H1 (cell line): ENCODE measurements around the gene TBCD. TPM values are rescaled to one million over a fixed set of nuclear protein-coding genes. Genes with fewer than 3 reads are reported as not detected.

Experiments used
- CTCF ChIA-PET: fragments of 300-600 bp; sonication (Branson Sonifier 250); formaldehyde crosslinking; loops from one replicate; lab custom pipeline; 2021; ENCODE audit not compliant: partially characterized antibody; lab: Charles Lee
- POLR2A ChIA-PET: fragments of 300-600 bp; sonication (Branson Sonifier 250); formaldehyde crosslinking; loops from one replicate; lab custom pipeline; 2021; ENCODE audit warnings: inconsistent platforms; ENCODE audit not compliant: partially characterized antibody; lab: Charles Lee
- DNase-seq, 2 experiments: peaks; one replicate each; pipeline versions ENCODE4 v3.0.0 to v3.0.0-alpha.2; 2010 to 2022; ENCODE audit warnings: low spot score in 2 of 2, low read depth in 1 of 2, mixed read lengths in 1 of 2
- FAIRE-seq: peaks from 2 replicates; lab custom pipeline; 2011; peaks lifted over from hg19 to GRCh38; lab: Jason Lieb, UNC
- H2AFZ ChIP-seq: 2 replicates; pipeline ENCODE4 v1.8.1; 2012; ENCODE audit warnings: low read length, inconsistent platforms
- H2AK5ac ChIP-seq: 2 replicates; pipeline ENCODE4 v1.6.1; 2013; ENCODE audit warnings: low read depth, low read length
- H2BK120ac ChIP-seq: replicated peaks from 2 replicates; pipeline ENCODE3; 2013; ENCODE audit warnings: low read depth, low read length, inconsistent platforms
- H2BK12ac ChIP-seq: 2 replicates; pipeline ENCODE4 v1.6.1; 2013; ENCODE audit warnings: low read depth, low read length
- H2BK15ac ChIP-seq: 2 replicates; pipeline ENCODE4 v1.6.1; 2013; ENCODE audit warnings: low read length
- H2BK20ac ChIP-seq: 2 replicates; pipeline ENCODE4 v1.6.1; 2013; ENCODE audit warnings: low read length
- H2BK5ac ChIP-seq: 2 replicates; pipeline ENCODE4 v1.6.1; 2013; ENCODE audit warnings: low read depth, low read length
- H3K14ac ChIP-seq: 2 replicates; pipeline ENCODE4 v1.6.1; 2013; ENCODE audit warnings: inconsistent platforms; ENCODE audit not compliant: insufficient read length
- H3K18ac ChIP-seq: 2 replicates; pipeline ENCODE4 v1.6.1; 2013; ENCODE audit warnings: low read length; ENCODE audit errors: extremely low read depth
- H3K23ac ChIP-seq: 2 replicates; pipeline ENCODE4 v1.6.1; 2013; ENCODE audit warnings: inconsistent platforms; ENCODE audit not compliant: insufficient read length
- H3K23me2 ChIP-seq: 2 replicates; pipeline ENCODE4 v1.6.1; 2013; ENCODE audit warnings: low read depth, low read length
- H3K27ac ChIP-seq: 2 replicates; pipeline ENCODE4 v1.6.1; 2011; ENCODE audit warnings: low read depth, low read length, inconsistent platforms
- H3K27me3 ChIP-seq, 4 experiments: replicated peaks in 1 of 4; 1 replicate in 1 of 4; 2 replicates in 3 of 4; pipeline versions ENCODE4 v1.6.1 to v1.8.1; 2011 to 2013; ENCODE audit warnings: low read length in 3 of 4, mild to moderate bottlenecking in 3 of 4, inconsistent platforms in 2 of 4, mixed read lengths in 2 of 4, moderate library complexity in 1 of 4; ENCODE audit not compliant: control insufficient read depth in 3 of 4, insufficient read depth in 3 of 4; ENCODE audit errors: extremely low read depth in 1 of 4
- H3K36me3 ChIP-seq, 4 experiments: 2 replicates each; pipeline versions ENCODE4 v1.6.1 to v1.8.1; 2011 to 2013; ENCODE audit warnings: mild to moderate bottlenecking in 4 of 4, low read length in 3 of 4, moderate library complexity in 2 of 4, control low read depth in 1 of 4, inconsistent platforms in 1 of 4; ENCODE audit not compliant: insufficient read depth in 4 of 4, control insufficient read depth in 2 of 4
- H3K4ac ChIP-seq: replicated peaks from 2 replicates; pipeline ENCODE3; 2013; ENCODE audit warnings: low read length, low read depth, mixed read lengths, inconsistent platforms; ENCODE audit not compliant: insufficient read length
- H3K4me1 ChIP-seq, 4 experiments: replicated peaks in 1 of 4; 1 replicate in 1 of 4; 2 replicates in 3 of 4; pipeline versions ENCODE4 v1.6.1 to v1.8.1; 2011 to 2013; ENCODE audit warnings: low read length in 3 of 4, inconsistent platforms in 2 of 4, mixed read lengths in 1 of 4; ENCODE audit not compliant: insufficient read depth in 4 of 4, control insufficient read depth in 3 of 4
- H3K4me2 ChIP-seq, 2 experiments: 2 replicates each; pipeline versions ENCODE4 v1.6.1 to v1.8.1; 2011 to 2013; ENCODE audit warnings: low read depth in 2 of 2, low read length in 2 of 2, control low read depth in 1 of 2, inconsistent platforms in 1 of 2, mild to moderate bottlenecking in 1 of 2; ENCODE audit not compliant: insufficient read depth in 1 of 2
- H3K4me3 ChIP-seq, 4 experiments: fragments of 200-600, 300-600 bp in 1 of 4; sonication (generic), shearing (Covaris generic), sonication (Bioruptor Twin) in 1 of 4; 2 replicates each; pipeline versions ENCODE4 v1.5.1 to v1.8.1; 2011 to 2016; ENCODE audit warnings: low read length in 4 of 4, low read depth in 3 of 4, control low read depth in 2 of 4, inconsistent platforms in 2 of 4, mild to moderate bottlenecking in 2 of 4, mixed read lengths in 1 of 4, moderate library complexity in 1 of 4; ENCODE audit not compliant: insufficient read depth in 2 of 4; ENCODE audit errors: extremely low read depth in 1 of 4
- H3K56ac ChIP-seq: replicated peaks from 2 replicates; pipeline ENCODE3; 2013; ENCODE audit warnings: low read depth, mild to moderate bottlenecking, mixed read lengths, low read length, inconsistent platforms; ENCODE audit not compliant: insufficient read length
- H3K79me1 ChIP-seq: 2 replicates; pipeline ENCODE4 v1.6.1; 2013; ENCODE audit warnings: low read depth, low read length, control low read depth
- H3K79me2 ChIP-seq, 2 experiments: 2 replicates each; pipeline versions ENCODE4 v1.6.1 to v1.8.1; 2012 to 2013; ENCODE audit warnings: low read length in 2 of 2, mild to moderate bottlenecking in 2 of 2, inconsistent platforms in 1 of 2; ENCODE audit not compliant: insufficient read depth in 2 of 2, control insufficient read depth in 1 of 2
- H3K9ac ChIP-seq, 4 experiments: replicated peaks in 1 of 4; 1 replicate in 1 of 4; 2 replicates in 3 of 4; pipeline versions ENCODE4 v1.6.1 to v1.8.1; 2011 to 2013; ENCODE audit warnings: low read depth in 3 of 4, low read length in 3 of 4, control low read depth in 2 of 4, mild to moderate bottlenecking in 2 of 4, moderate library complexity in 2 of 4, inconsistent platforms in 1 of 4; ENCODE audit errors: extremely low read depth in 1 of 4
- H3K9me3 ChIP-seq, 2 experiments: 2 replicates each; pipeline versions ENCODE4 v1.6.1 to v1.8.1; 2012 to 2013; ENCODE audit warnings: mild to moderate bottlenecking in 2 of 2, moderate library complexity in 2 of 2, control low read depth in 1 of 2, inconsistent platforms in 1 of 2, low read depth in 1 of 2, low read length in 1 of 2, mixed read lengths in 1 of 2; ENCODE audit not compliant: insufficient read depth in 2 of 2
- H4K20me1 ChIP-seq, 2 experiments: replicated peaks in 1 of 2; 2 replicates each; pipeline versions ENCODE3 to v1.8.1; 2011 to 2013; ENCODE audit warnings: inconsistent platforms in 2 of 2, low read length in 2 of 2, mild to moderate bottlenecking in 1 of 2; ENCODE audit not compliant: insufficient read depth in 2 of 2, control insufficient read depth in 1 of 2
- H4K5ac ChIP-seq: 2 replicates; pipeline ENCODE4 v1.6.1; 2013; ENCODE audit warnings: low read length, low read depth, mixed read lengths, inconsistent platforms; ENCODE audit not compliant: insufficient read length
- H4K8ac ChIP-seq: 2 replicates; pipeline ENCODE4 v1.8.0; 2013; ENCODE audit warnings: mild to moderate bottlenecking, moderate library complexity, low read length, inconsistent platforms; ENCODE audit not compliant: insufficient read depth; ENCODE audit errors: extremely low read depth
- H4K91ac ChIP-seq: replicated peaks from 2 replicates; pipeline ENCODE3; 2013; ENCODE audit warnings: low read length, mixed read lengths, inconsistent platforms; ENCODE audit not compliant: insufficient read length
- ASH2L ChIP-seq: fragments of 200-600, 300-600 bp; sonication (generic); IDR thresholded peaks from one replicate; pipeline ENCODE4 v1.7.1; 2017; ENCODE audit warnings: low read length
- CBX8 ChIP-seq: fragments of 300-800, 300-1000 bp; sonication (generic); IDR thresholded peaks from 2 replicates; pipeline ENCODE4 v1.7.1; 2016; ENCODE audit warnings: low read depth, low read length, borderline replicate concordance
- JUN ChIP-seq: IDR thresholded peaks from 2 replicates; pipeline ENCODE4 v1.6.1; 2011; ENCODE audit warnings: low read depth, mild to moderate bottlenecking, improper control_type of control experiment, low read length
- JUND ChIP-seq: IDR thresholded peaks from 2 replicates; pipeline ENCODE4 v1.6.1; 2011; ENCODE audit warnings: mild to moderate bottlenecking, improper control_type of control experiment, low read length
- KDM1A ChIP-seq: fragments of 200-600, 300-600 bp; sonication (generic); IDR thresholded peaks from 2 replicates; pipeline ENCODE4 v1.7.1; 2016; ENCODE audit warnings: mild to moderate bottlenecking, low read length, borderline replicate concordance
- POLR2A ChIP-seq, 2 experiments: IDR thresholded peaks; 1 replicate in 1 of 2; 2 replicates in 1 of 2; pipeline ENCODE4 v1.6.1; 2011; ENCODE audit warnings: low read depth in 2 of 2, low read length in 2 of 2, mild to moderate bottlenecking in 2 of 2; ENCODE audit errors: control extremely low read depth in 1 of 2
- POLR2AphosphoS5 ChIP-seq: IDR thresholded peaks from 2 replicates; pipeline ENCODE4 v1.6.1; 2011; ENCODE audit warnings: low read depth, low read length
- RFX5 ChIP-seq: IDR thresholded peaks from 2 replicates; pipeline ENCODE4 v1.6.1; 2011; ENCODE audit warnings: low read depth, low read length, improper control_type of control experiment, borderline replicate concordance
- SIRT6 ChIP-seq: IDR thresholded peaks from one replicate; pipeline ENCODE4 v1.7.1; 2012; ENCODE audit warnings: low read length, inconsistent platforms
- TEAD4 ChIP-seq: IDR thresholded peaks from 2 replicates; pipeline ENCODE4 v1.6.1; 2012; ENCODE audit warnings: low read depth, low read length, inconsistent platforms, mixed read lengths
- WGBS, 2 experiments: shearing (Covaris generic) in 1 of 2; methylation state at CpG; one replicate each; pipeline versions ENCODE4 v1.1.6 to v1.1.7; 2013 to 2015; ENCODE audit warnings: low lambda C conversion rate in 2 of 2, mixed read lengths in 2 of 2, inconsistent platforms in 1 of 2, low coverage in 1 of 2, missing lambda C conversion rate in 1 of 2; ENCODE audit not compliant: insufficient replicate concordance in 2 of 2, insufficient coverage in 1 of 2, insufficient read length in 1 of 2; ENCODE audit errors: extremely low coverage in 1 of 2, missing lambda C conversion rate in 1 of 2; 5-methylcytosine and 5-hydroxymethylcytosine counted together
- polyA plus RNA-seq, 7 experiments: library from polyadenylated mRNA; depleted of rRNA in 3 of 7; stranded (reverse) in 5 of 7; unstranded in 2 of 7; fragments of >200 nt in 5 of 7; fragments of 200-250 nt in 2 of 7; gene quantifications; 1 replicate in 5 of 7; 2 replicates in 1 of 7; 4 replicates in 1 of 7; pipeline versions ENCODE4 v1.2.1 to v1.2.3, GENCODE V29; 2011 to 2013; ENCODE audit warnings: missing spikeins in 2 of 7, mixed read lengths in 2 of 7
- total RNA-seq: library from RNA; stranded (reverse); fragmentation: NEBNext Ultra II Directional; extraction: Animal tissue kit (Norgen Biotek cat#: 25700); gene quantifications from 2 replicates; pipeline ENCODE4 v1.2.1, GENCODE V29; 2021

TBCD gene
- total and polyA plus RNA-seq, 2 of the 8 experiments (the other 6 are each of a cell fraction or from before 2014, with no cell fraction given) = 118 to 162 TPM

- no peak overlapping the region for H4K91ac ChIP-seq
- TF ChIP-seq SIRT6 (no peak), JUND (no peak), KDM1A (no peak), POLR2AphosphoS5 (no peak), JUN (no peak), ASH2L (no peak), CBX8 (no peak), TEAD4 (no peak), RFX5 (no peak), POLR2A (IDR thresholded peaks at IDR 0.05; ENCODE audit: control extremely low read depth in 1 of 2, low read depth in 2 of 2, low read length in 2 of 2) (no peak)
- H2AK5ac ChIP-seq = no peak overlapping the region
- no peak overlapping the region for H3K9ac ChIP-seq
- no peak overlapping the region for H4K5ac ChIP-seq
- no peaks in the 10 kb centered on the region for H3K27me3 ChIP-seq
- H3K79me2 ChIP-seq = peaks cover 2 to 5% of the 10 kb centered on the region in 2 experiments; a peak in 2 of 4 replicates
- H4K8ac ChIP-seq = no peak overlapping the region
- peaks cover 6% of the 10 kb centered on the region for H3K23me2 ChIP-seq
- no peak overlapping the region for H3K23ac ChIP-seq
- no peak overlapping the region for H3K4ac ChIP-seq
- H3K4me1 ChIP-seq = peaks cover 0 to 5% (median 0%) of the 10 kb centered on the region in 4 experiments; a peak in 2 of 7 replicates
- peaks cover 4 to 17% of the 10 kb centered on the region in 2 experiments for H4K20me1 ChIP-seq
- ChIA-PET CTCF (interaction anchor here (0.7 to 1.4 kb wide), 4 partner anchors 11 to 45 kb away, joined by 3 to 7 read pairs (median 4); no protein-coding TSS in a partner anchor), POLR2A (no interaction called here)
- WGBS, 2 experiments = 87% methylated on average over 19 of the region's 19 CpGs; no CpG with 5 or more reads in 1 of the 2 experiments
- H3K36me3 ChIP-seq = peaks cover 0 to 7% (median 2%) of the 10 kb centered on the region in 4 experiments; a peak in 5 of 8 replicates
- no peaks in the 10 kb centered on the region for H3K9me3 ChIP-seq
- H3K56ac ChIP-seq = no peak overlapping the region
- no peak overlapping the region for H2BK15ac ChIP-seq
- no peak overlapping the region for H2BK20ac ChIP-seq
- no peak overlapping the region for H2BK12ac ChIP-seq
- H3K14ac ChIP-seq = no peak overlapping the region
- no peak overlapping the region for H2AFZ ChIP-seq
- FAIRE-seq (no peak), DNase-seq (no peak)
- no peak overlapping the region for H2BK5ac ChIP-seq
- H3K27ac ChIP-seq = no peak overlapping the region
- H3K79me1 ChIP-seq = peaks cover 6% of the 10 kb centered on the region
- H3K18ac ChIP-seq = no peak overlapping the region
- no peak overlapping the region for H3K4me3 ChIP-seq
- no peak overlapping the region for H2BK120ac ChIP-seq
- H3K4me2 ChIP-seq = no peak overlapping the region
Observed at GRCh38 chr17:82722341-82723013, 29.4 kb upstream of the TBCD start.
